Measurements from ENCODE around the gene NFYB.

The NFYB gene

GRCh38 chr12:104154806-104155205 is 16.8 kb upstream of the NFYB start:
- no peak overlapping the region for H3K27ac ChIP-seq (ENCODE audit: low read depth, low read length)

GRCh38 chr12:104154286-104154685 is 16.3 kb upstream of the NFYB start:
- Histone ChIP-seq H3K4me3 (ENCODE audit: low read length) (no peak overlapping the region), H3K9me3 (ENCODE audit: insufficient read depth, low read depth, low read length) (no peaks in the 10 kb centered on the region), H3K27me3 (ENCODE audit: insufficient read depth, low read length) (no peaks in the 10 kb centered on the region), H3K4me1 (ENCODE audit: insufficient read depth, low read length) (no peaks in the 10 kb centered on the region), H3K36me3 (ENCODE audit: insufficient read depth, low read length) (no peaks in the 10 kb centered on the region), H3K9ac (ENCODE audit: low read depth, low read length) (no peak overlapping the region), H3K27ac (ENCODE audit: low read depth, low read length) (no peak overlapping the region)
- 97% methylated on average over 4 of the region's 4 CpGs for WGBS

More at GRCh38 chr12:104154806-104155205, 16.8 kb upstream of the NFYB start:
- WGBS = 71% methylated on average over 2 of the region's 2 CpGs
- no peaks in the 10 kb centered on the region for H3K36me3 ChIP-seq (ENCODE audit: insufficient read depth, low read length)
- no peak overlapping the region for H3K4me3 ChIP-seq (ENCODE audit: low read length)
- no peaks in the 10 kb centered on the region for H3K4me1 ChIP-seq (ENCODE audit: insufficient read depth, low read length)
- no peak overlapping the region for H3K9ac ChIP-seq (ENCODE audit: low read depth, low read length)
- H3K27me3 ChIP-seq (ENCODE audit: insufficient read depth, low read length) = no peaks in the 10 kb centered on the region
- H3K9me3 ChIP-seq (ENCODE audit: insufficient read depth, low read depth, low read length) = no peaks in the 10 kb centered on the region

GRCh38 chr12:104152685-104153241 is 14.8 kb upstream of the NFYB start:
- Histone ChIP-seq H3K9ac (ENCODE audit: low read depth, low read length) (no peak overlapping the region), H3K9me3 (ENCODE audit: insufficient read depth, low read depth, low read length) (no peaks in the 10 kb centered on the region), H3K27me3 (ENCODE audit: insufficient read depth, low read length) (no peaks in the 10 kb centered on the region), H3K4me3 (ENCODE audit: low read length) (no peak overlapping the region), H3K27ac (ENCODE audit: low read depth, low read length) (no peak overlapping the region), H3K4me1 (ENCODE audit: insufficient read depth, low read length) (no peaks in the 10 kb centered on the region), H3K36me3 (ENCODE audit: insufficient read depth, low read length) (no peaks in the 10 kb centered on the region)

GRCh38 chr12:104150416-104150815 is 12.4 kb upstream of the NFYB start:
- Histone ChIP-seq H3K36me3 (ENCODE audit: insufficient read depth, low read length) (no peaks in the 10 kb centered on the region), H3K4me1 (ENCODE audit: insufficient read depth, low read length) (no peaks in the 10 kb centered on the region), H3K27me3 (ENCODE audit: insufficient read depth, low read length) (no peaks in the 10 kb centered on the region), H3K4me3 (ENCODE audit: low read length) (no peak overlapping the region), H3K9me3 (ENCODE audit: insufficient read depth, low read depth, low read length) (no peaks in the 10 kb centered on the region), H3K27ac (ENCODE audit: low read depth, low read length) (no peak overlapping the region), H3K9ac (ENCODE audit: low read depth, low read length) (no peak overlapping the region)
- 90% methylated on average over 8 of the region's 8 CpGs for WGBS

GRCh38 chr12:104147346-104147745 is 9.3 kb upstream of the NFYB start:
- Histone ChIP-seq H3K27ac (ENCODE audit: low read depth, low read length) (no peak overlapping the region), H3K36me3 (ENCODE audit: insufficient read depth, low read length) (no peaks in the 10 kb centered on the region), H3K4me3 (ENCODE audit: low read length) (no peak overlapping the region), H3K9ac (ENCODE audit: low read depth, low read length) (no peak overlapping the region), H3K4me1 (ENCODE audit: insufficient read depth, low read length) (no peaks in the 10 kb centered on the region), H3K27me3 (ENCODE audit: insufficient read depth, low read length) (no peaks in the 10 kb centered on the region), H3K9me3 (ENCODE audit: insufficient read depth, low read depth, low read length) (no peaks in the 10 kb centered on the region)
- 92% methylated on average over 11 of the region's 11 CpGs for WGBS

- peaks cover 3% of the 10 kb centered on the region for H3K4me1 ChIP-seq (ENCODE audit: insufficient read depth, low read length)
- WGBS = 100% methylated on average over 1 of the region's 1 CpG
These were observed 5.9 kb upstream of the NFYB start for GRCh38 chr12:104143918-104144317.

GRCh38 chr12:104143002-104143401 is 5.0 kb upstream of the NFYB start:
- H3K36me3 ChIP-seq (ENCODE audit: insufficient read depth, low read length) = no peaks in the 10 kb centered on the region
- peaks cover 5% of the 10 kb centered on the region; the same call in 1 of the 2 replicates for H3K27me3 ChIP-seq (ENCODE audit: insufficient read depth, low read length)
- H3K27ac ChIP-seq (ENCODE audit: low read depth, low read length) = no peak overlapping the region
- H3K9ac ChIP-seq (ENCODE audit: low read depth, low read length) = no peak overlapping the region
- H3K4me1 ChIP-seq (ENCODE audit: insufficient read depth, low read length) = peaks cover 5% of the 10 kb centered on the region
- H3K4me3 ChIP-seq (ENCODE audit: low read length) = no peak overlapping the region
- no peaks in the 10 kb centered on the region for H3K9me3 ChIP-seq (ENCODE audit: insufficient read depth, low read depth, low read length)

More at GRCh38 chr12:104143918-104144317, 5.9 kb upstream of the NFYB start:
- no peak overlapping the region for H3K4me3 ChIP-seq (ENCODE audit: low read length)
- H3K36me3 ChIP-seq (ENCODE audit: insufficient read depth, low read length) = no peaks in the 10 kb centered on the region
- no peak overlapping the region for H3K9ac ChIP-seq (ENCODE audit: low read depth, low read length)
- H3K9me3 ChIP-seq (ENCODE audit: insufficient read depth, low read depth, low read length) = no peaks in the 10 kb centered on the region
- peaks cover 3% of the 10 kb centered on the region; the same call in 1 of the 2 replicates for H3K27me3 ChIP-seq (ENCODE audit: insufficient read depth, low read length)
- H3K27ac ChIP-seq (ENCODE audit: low read depth, low read length) = no peak overlapping the region

- no peaks in the 10 kb centered on the region for H3K9me3 ChIP-seq (ENCODE audit: insufficient read depth, low read depth, low read length)
- no peak overlapping the region for H3K27ac ChIP-seq (ENCODE audit: low read depth, low read length)
- H3K9ac ChIP-seq (ENCODE audit: low read depth, low read length) = no peak overlapping the region
- H3K4me3 ChIP-seq (ENCODE audit: low read length) = no peak overlapping the region
- 79% methylated on average over 2 of the region's 2 CpGs for WGBS
- no peaks in the 10 kb centered on the region for H3K36me3 ChIP-seq (ENCODE audit: insufficient read depth, low read length)
- H3K4me1 ChIP-seq (ENCODE audit: insufficient read depth, low read length) = peaks cover 5% of the 10 kb centered on the region
- H3K27me3 ChIP-seq (ENCODE audit: insufficient read depth, low read length) = peaks cover 5% of the 10 kb centered on the region; the same call in 1 of the 2 replicates
These were observed 4.5 kb upstream of the NFYB start for GRCh38 chr12:104142543-104142942.

- peak overlapping the region; percentile 75 for H3K9ac ChIP-seq (ENCODE audit: low read depth, low read length)
- no peaks in the 10 kb centered on the region for H3K9me3 ChIP-seq (ENCODE audit: insufficient read depth, low read depth, low read length)
- WGBS = 45% methylated on average over 6 of the region's 7 CpGs
- H3K4me3 ChIP-seq (ENCODE audit: low read length) = peak overlapping the region; percentile 52
- peaks cover 13% of the 10 kb centered on the region for H3K36me3 ChIP-seq (ENCODE audit: insufficient read depth, low read length)
- peaks cover 25% of the 10 kb centered on the region for H3K4me1 ChIP-seq (ENCODE audit: insufficient read depth, low read length)
- H3K27ac ChIP-seq (ENCODE audit: low read depth, low read length) = peak overlapping the region; percentile 75; the same call in 1 of the 2 replicates
- H3K27me3 ChIP-seq (ENCODE audit: insufficient read depth, low read length) = peaks cover 5% of the 10 kb centered on the region; the same call in 1 of the 2 replicates
These were observed 765 bp upstream of the NFYB start for GRCh38 chr12:104138797-104139152.

GRCh38 chr12:104137001-104137901 is 759 bp downstream of the NFYB start:
- peaks cover 5% of the 10 kb centered on the region; the same call in 1 of the 2 replicates for H3K27me3 ChIP-seq (ENCODE audit: insufficient read depth, low read length)
- H3K36me3 ChIP-seq (ENCODE audit: insufficient read depth, low read length) = peaks cover 28% of the 10 kb centered on the region
- WGBS = under 1% methylated on average over 78 of the region's 78 CpGs
- peak overlapping the region; percentile 88 for H3K4me3 ChIP-seq (ENCODE audit: low read length)
- no peaks in the 10 kb centered on the region for H3K9me3 ChIP-seq (ENCODE audit: insufficient read depth, low read depth, low read length)
- peak overlapping the region; percentile 95 for H3K9ac ChIP-seq (ENCODE audit: low read depth, low read length)
- H3K27ac ChIP-seq (ENCODE audit: low read depth, low read length) = peak overlapping the region; percentile 88
- peaks cover 25% of the 10 kb centered on the region for H3K4me1 ChIP-seq (ENCODE audit: insufficient read depth, low read length)

GRCh38 chr12:104136577-104136976 is 1.4 kb downstream of the NFYB start:
- H3K4me1 ChIP-seq (ENCODE audit: insufficient read depth, low read length) = peaks cover 25% of the 10 kb centered on the region
- H3K27ac ChIP-seq (ENCODE audit: low read depth, low read length) = peak overlapping the region; percentile 88

More at GRCh38 chr12:104136577-104136976, 1.4 kb downstream of the NFYB start:
- peaks cover 5% of the 10 kb centered on the region; the same call in 1 of the 2 replicates for H3K27me3 ChIP-seq (ENCODE audit: insufficient read depth, low read length)
- no peaks in the 10 kb centered on the region for H3K9me3 ChIP-seq (ENCODE audit: insufficient read depth, low read depth, low read length)
- peak overlapping the region; percentile 88 for H3K4me3 ChIP-seq (ENCODE audit: low read length)
- H3K9ac ChIP-seq (ENCODE audit: low read depth, low read length) = peak overlapping the region; percentile 95
- peaks cover 35% of the 10 kb centered on the region for H3K36me3 ChIP-seq (ENCODE audit: insufficient read depth, low read length)

All from HUES64 (cell line).